ENCODE measurements around the gene SDCCAG8.

DNA sequence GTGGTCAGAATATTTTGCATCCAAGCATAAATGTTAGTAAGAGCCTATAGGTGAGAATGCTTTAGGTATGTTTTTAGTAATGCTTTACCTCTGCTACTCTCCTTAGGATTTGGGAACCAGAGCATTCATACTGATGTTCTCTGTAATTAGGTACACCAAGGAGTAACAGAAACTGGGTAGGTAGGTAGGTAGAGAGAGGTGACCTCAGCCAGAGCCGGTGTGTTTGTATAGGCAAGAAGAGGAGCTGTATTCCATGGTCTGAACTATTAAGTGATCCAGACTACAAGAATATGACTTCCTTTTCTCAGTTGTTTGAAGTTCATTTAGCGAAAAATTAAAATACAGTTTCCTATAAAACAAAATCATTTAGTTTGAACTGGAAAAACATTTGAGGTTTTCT, 108.5 kb downstream of the SDCCAG8 start:
- TF ChIP-seq CTCF (IDR thresholded peaks at IDR 0.05) (no peak), POLR2A (IDR thresholded peaks at IDR 0.05) (no peak)
